SU-DHL-6 (cell line): ENCODE results near the gene MST1R.
"Not testable (repeated sequence)": the region's sequence is repeated elsewhere in the genome, so short reads cannot be mapped to it uniquely, and the experiment has no call there.

ENCODE experiments used
- H2AFZ ChIP-seq: fragments of 200-600 bp; sonication (generic); 2 replicates; pipeline ENCODE4 v1.6.1; 2014; ENCODE audit warnings: low read depth, mild to moderate bottlenecking, moderate library complexity, mixed read lengths, antibody characterized with exemption, low read length; ENCODE audit not compliant: severe bottlenecking
- H3F3A ChIP-seq: fragments of 200-600 bp; shearing (Covaris generic); 2 replicates; pipeline ENCODE4 v1.6.0; 2016; ENCODE audit warnings: antibody characterized with exemption, mild to moderate bottlenecking; ENCODE audit not compliant: insufficient read depth
- H3K27ac ChIP-seq: fragments of 200-600 bp; sonication (generic); 2 replicates; pipeline ENCODE4 v1.5.1; 2016; ENCODE audit warnings: low read depth, mild to moderate bottlenecking, low read length, moderate library complexity, mixed read lengths
- H3K27me3 ChIP-seq: fragments of 200-600 bp; sonication (generic), shearing (Covaris generic); 2 replicates; pipeline ENCODE4 v1.6.0; 2014; ENCODE audit warnings: mild to moderate bottlenecking, low read length
- H3K36me3 ChIP-seq: fragments of 200-600 bp; sonication (generic); 2 replicates; pipeline ENCODE4 v1.6.1; 2014; ENCODE audit warnings: mild to moderate bottlenecking, low read length, mixed read lengths
- H3K4me2 ChIP-seq: fragments of 300-600, 200-600 bp; shearing (Covaris generic), sonication (generic); 2 replicates; pipeline ENCODE4 v1.6.0; 2014; ENCODE audit warnings: low read length, low read depth, mild to moderate bottlenecking; ENCODE audit not compliant: poor library complexity, severe bottlenecking
- H3K4me3 ChIP-seq: fragments of 200-600 bp; sonication (generic); 2 replicates; pipeline ENCODE4 v1.5.1; 2014; ENCODE audit warnings: antibody characterized with exemption, low read length, mild to moderate bottlenecking, mixed read lengths; ENCODE audit not compliant: insufficient read depth, poor library complexity, severe bottlenecking
- H3K79me2 ChIP-seq: fragments of 200-600 bp; sonication (generic); 2 replicates; pipeline ENCODE4 v1.6.1; 2014; ENCODE audit warnings: mild to moderate bottlenecking, low read length, moderate library complexity; ENCODE audit not compliant: insufficient read depth
- H3K9ac ChIP-seq: fragments of 200-600 bp; sonication (generic); 2 replicates; pipeline ENCODE4 v1.7.0; 2014; ENCODE audit warnings: mild to moderate bottlenecking, low read length
- H3K9me2 ChIP-seq: fragments of 200-600 bp; sonication (generic); replicated peaks from 2 replicates; pipeline ENCODE4 v1.6.1; 2014; ENCODE audit warnings: low read length; ENCODE audit not compliant: insufficient read depth
- H3K9me3 ChIP-seq: fragments of 200-600 bp; sonication (generic); 2 replicates; pipeline ENCODE4 v1.6.1; 2014; ENCODE audit warnings: low read length, mixed read lengths; ENCODE audit not compliant: insufficient read depth
- H4K20me1 ChIP-seq: fragments of 200-600 bp; sonication (generic); 2 replicates; pipeline ENCODE4 v1.6.1; 2014; ENCODE audit warnings: low read depth, mild to moderate bottlenecking, antibody characterized with exemption, low read length, moderate library complexity, mixed read lengths
- CTCF ChIP-seq: fragments of 200-600 bp; sonication (generic); IDR thresholded peaks from one replicate; pipeline ENCODE4 v1.5.1; 2017; ENCODE audit warnings: antibody characterized with exemption, mild to moderate bottlenecking, low read length, moderate library complexity; ENCODE audit not compliant: insufficient read depth, poor library complexity, severe bottlenecking
- EZH2phosphoT487 ChIP-seq: fragments of 200-600 bp; sonication (generic), shearing (Covaris generic); conservative IDR thresholded peaks from 2 replicates; pipeline ENCODE4 v1.6.1; 2018; ENCODE audit warnings: mild to moderate bottlenecking, antibody characterized with exemption, low read length, moderate library complexity, mixed read lengths

MST1R gene

GRCh38 chr3:49910409-49911123 is 6.9 kb upstream of the MST1R start:
- Histone ChIP-seq H3K4me2 (no peak overlapping the region), H3K36me3 (no peaks in the 10 kb centered on the region), H3K79me2 (no peaks in the 10 kb centered on the region), H3K27me3 (no peaks in the 10 kb centered on the region), H3F3A (no peaks in the 10 kb centered on the region), H3K27ac (no peak overlapping the region), H3K9ac (no peak overlapping the region), H4K20me1 (no peaks in the 10 kb centered on the region), H2AFZ (no peak overlapping the region), H3K4me3 (no peak overlapping the region), H3K9me2 (no peaks in the 10 kb centered on the region), H3K9me3 (no peaks in the 10 kb centered on the region)
- TF ChIP-seq EZH2phosphoT487 (no peak), CTCF (no peak)

GRCh38 chr3:49908373-49909199 is 4.9 kb upstream of the MST1R start:
- Histone ChIP-seq H3K9ac (no peak overlapping the region), H2AFZ (no peak overlapping the region), H3F3A (no peaks in the 10 kb centered on the region), H3K4me2 (no peak overlapping the region), H4K20me1 (no peaks in the 10 kb centered on the region), H3K9me3 (no peaks in the 10 kb centered on the region), H3K27me3 (no peaks in the 10 kb centered on the region), H3K27ac (no peak overlapping the region), H3K9me2 (no peaks in the 10 kb centered on the region), H3K4me3 (no peak overlapping the region), H3K36me3 (no peaks in the 10 kb centered on the region), H3K79me2 (no peaks in the 10 kb centered on the region)
- TF ChIP-seq CTCF (no peak), EZH2phosphoT487 (no peak)

GRCh38 chr3:49906073-49906743 is 2.5 kb upstream of the MST1R start:
- peak overlapping the region; percentile 29 for H2AFZ ChIP-seq
- H3K36me3 ChIP-seq: no peaks in the 10 kb centered on the region
- no peak overlapping the region for H3K4me3 ChIP-seq
- H3K9ac ChIP-seq: peak overlapping the region; percentile 12; the same call in 1 of the 2 replicates
- H3K9me3 ChIP-seq: no peaks in the 10 kb centered on the region
- TF ChIP-seq CTCF: peak; percentile 85
- TF ChIP-seq EZH2phosphoT487: no peak
- peak overlapping the region; percentile 70 for H3K4me2 ChIP-seq
- no peaks in the 10 kb centered on the region for H3F3A ChIP-seq
- no peaks in the 10 kb centered on the region for H3K79me2 ChIP-seq
- no peak overlapping the region for H3K27ac ChIP-seq
- no peaks in the 10 kb centered on the region for H4K20me1 ChIP-seq
- no peaks in the 10 kb centered on the region for H3K27me3 ChIP-seq
- H3K9me2 ChIP-seq: no peaks in the 10 kb centered on the region

- not testable (repeated sequence) for H3F3A ChIP-seq, H3K27me3 ChIP-seq, H3K4me3 ChIP-seq, H3K9me3 ChIP-seq, H3K36me3 ChIP-seq, H3K79me2 ChIP-seq, H3K27ac ChIP-seq, H4K20me1 ChIP-seq, H2AFZ ChIP-seq, H3K9me2 ChIP-seq
- peak overlapping the region; percentile 62 for H3K9ac ChIP-seq
- peak overlapping the region; percentile 70 for H3K4me2 ChIP-seq
Observed at GRCh38 chr3:49904448-49904847, 775 bp upstream of the MST1R start.
